ENCODE data around the gene COA1. TPM values are rescaled to one million over a fixed set of nuclear protein-coding genes. Genes with fewer than 3 reads are reported as not detected.

COA1 gene
- total RNA-seq, 1 experiment from 2014 or later: 151 TPM

DNA sequence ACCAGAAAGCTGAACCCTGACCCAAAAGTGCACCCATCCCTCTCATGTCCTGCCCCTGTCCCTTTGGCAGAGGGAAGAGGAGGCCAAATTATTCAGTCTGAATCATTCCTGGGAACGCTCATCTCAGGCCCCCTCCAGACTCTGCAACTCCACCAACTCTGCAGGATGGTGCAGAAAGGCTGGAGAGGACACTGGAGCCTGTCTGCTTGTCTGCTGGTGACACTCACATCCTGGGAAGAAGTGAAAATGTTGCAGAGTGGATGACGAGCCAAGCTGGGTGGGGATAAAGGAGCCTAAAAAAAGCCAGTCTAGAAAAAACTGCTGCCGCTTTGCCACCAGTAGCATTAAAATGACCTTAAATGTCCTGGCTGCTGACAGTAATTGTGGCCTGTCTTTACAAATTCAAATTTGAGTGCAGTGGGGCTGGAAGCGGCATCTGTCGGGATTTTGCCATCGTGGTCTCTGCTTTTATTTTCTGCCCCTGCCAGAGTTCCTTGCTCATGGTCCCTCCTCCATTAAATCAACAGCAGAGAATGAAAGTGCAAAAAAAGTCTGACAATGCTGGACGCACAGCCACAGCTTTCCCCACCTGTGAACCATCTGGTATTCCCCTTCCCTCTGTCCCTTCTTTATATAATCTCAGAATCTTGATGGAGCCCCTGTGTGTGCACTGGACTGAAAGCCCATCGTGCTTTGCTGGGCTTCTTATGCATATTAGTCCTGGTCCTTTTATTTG is 82.6 kb downstream of the COA1 start:
- POLR2A ChIA-PET (ENCODE audit: unreplicated experiment): no interaction called here
- no TSS peak for BruUV-seq (replicated peaks)
- Histone ChIP-seq H3K36me3 (ENCODE audit: low read depth) (peaks cover 57% of the 10 kb centered on the region), H4K20me1 (ENCODE audit: insufficient read depth) (no peaks in the 10 kb centered on the region), H3K27me3 (ENCODE audit: insufficient read depth, low read depth) (no peaks in the 10 kb centered on the region), H3K4me2 (peak overlapping the region; percentile 66), H3K4me3 (peak overlapping the region; percentile 12; the same call in 1 of the 2 replicates), H2AFZ (no peak overlapping the region), H3K4me1 (replicated peaks; ENCODE audit: insufficient read depth) (peaks cover 64% of the 10 kb centered on the region), H3K27ac (peak overlapping the region; percentile 98), H3F3A (ENCODE audit: insufficient read depth, low read depth) (peaks cover 50% of the 10 kb centered on the region), H3K79me2 (ENCODE audit: low read depth) (peaks cover 61% of the 10 kb centered on the region), H3K9me3 (ENCODE audit: insufficient read depth, low read depth) (no peaks in the 10 kb centered on the region), H3K9me2 (ENCODE audit: insufficient read depth) (no peaks in the 10 kb centered on the region)
- TF ChIP-seq, protein P1, sequence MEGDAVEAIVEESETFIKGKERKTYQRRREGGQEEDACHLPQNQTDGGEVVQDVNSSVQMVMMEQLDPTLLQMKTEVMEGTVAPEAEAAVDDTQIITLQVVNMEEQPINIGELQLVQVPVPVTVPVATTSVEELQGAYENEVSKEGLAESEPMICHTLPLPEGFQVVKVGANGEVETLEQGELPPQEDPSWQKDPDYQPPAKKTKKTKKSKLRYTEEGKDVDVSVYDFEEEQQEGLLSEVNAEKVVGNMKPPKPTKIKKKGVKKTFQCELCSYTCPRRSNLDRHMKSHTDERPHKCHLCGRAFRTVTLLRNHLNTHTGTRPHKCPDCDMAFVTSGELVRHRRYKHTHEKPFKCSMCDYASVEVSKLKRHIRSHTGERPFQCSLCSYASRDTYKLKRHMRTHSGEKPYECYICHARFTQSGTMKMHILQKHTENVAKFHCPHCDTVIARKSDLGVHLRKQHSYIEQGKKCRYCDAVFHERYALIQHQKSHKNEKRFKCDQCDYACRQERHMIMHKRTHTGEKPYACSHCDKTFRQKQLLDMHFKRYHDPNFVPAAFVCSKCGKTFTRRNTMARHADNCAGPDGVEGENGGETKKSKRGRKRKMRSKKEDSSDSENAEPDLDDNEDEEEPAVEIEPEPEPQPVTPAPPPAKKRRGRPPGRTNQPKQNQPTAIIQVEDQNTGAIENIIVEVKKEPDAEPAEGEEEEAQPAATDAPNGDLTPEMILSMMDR (conservative IDR thresholded peaks at IDR 0.05): no peak
- no peak for TF ChIP-seq EZH2 (IDR thresholded peaks at IDR 0.05; ENCODE audit: low read depth)
- CTCF ChIA-PET: no interaction called here
- intact Hi-C loops (cut with micrococcal nuclease; ENCODE audit: unreplicated experiment): loop anchor here (5.0 kb wide), 2 partner anchors 56 to 191 kb away; no protein-coding TSS in a partner anchor
- DNase-seq: no peak

DNA sequence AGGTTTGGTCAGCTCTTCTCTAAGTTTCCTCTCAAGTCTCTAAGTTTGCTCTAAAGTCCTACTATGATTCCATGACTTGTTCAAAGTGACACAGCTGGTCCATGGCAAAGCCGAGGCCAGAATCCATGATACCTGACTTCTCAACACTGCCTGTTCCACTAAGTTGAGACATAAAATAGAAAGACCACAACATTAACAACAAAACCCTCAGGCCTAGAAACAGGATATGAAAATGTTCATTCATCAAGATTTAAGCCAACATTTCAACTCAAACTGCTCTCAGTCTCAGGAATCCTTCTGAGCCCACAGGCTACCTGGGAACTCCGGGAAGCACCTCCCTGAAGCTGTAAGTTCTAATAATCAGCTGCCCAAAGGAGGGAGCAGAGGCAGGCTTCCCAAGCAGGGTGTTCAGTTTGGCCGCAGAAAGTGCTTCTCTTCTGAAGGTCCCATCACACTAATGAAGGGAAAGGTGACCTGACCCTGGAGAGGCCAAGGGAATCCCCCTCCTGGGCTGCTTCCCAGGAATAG is 83.6 kb downstream of the COA1 start:
- DNase-seq: no peak
- Histone ChIP-seq H3K4me2 (peak overlapping the region; percentile 66), H3K27me3 (ENCODE audit: insufficient read depth, low read depth) (no peaks in the 10 kb centered on the region), H3K4me3 (peak overlapping the region; percentile 1; the same call in 1 of the 2 replicates), H3K9me2 (ENCODE audit: insufficient read depth) (no peaks in the 10 kb centered on the region), H4K20me1 (ENCODE audit: insufficient read depth) (no peaks in the 10 kb centered on the region), H3K79me2 (ENCODE audit: low read depth) (peaks cover 51% of the 10 kb centered on the region), H3K27ac (peak overlapping the region; percentile 98), H2AFZ (no peak overlapping the region), H3F3A (ENCODE audit: insufficient read depth, low read depth) (peaks cover 46% of the 10 kb centered on the region), H3K9me3 (ENCODE audit: insufficient read depth, low read depth) (no peaks in the 10 kb centered on the region), H3K4me1 (replicated peaks; ENCODE audit: insufficient read depth) (peaks cover 54% of the 10 kb centered on the region), H3K36me3 (ENCODE audit: low read depth) (peaks cover 59% of the 10 kb centered on the region)
- TF ChIP-seq, protein P1 (conservative IDR thresholded peaks at IDR 0.05): no peak
- no peak for TF ChIP-seq EZH2 (IDR thresholded peaks at IDR 0.05; ENCODE audit: low read depth)
- intact Hi-C loops (cut with micrococcal nuclease; ENCODE audit: unreplicated experiment): loop anchor here (5.0 kb wide), 2 partner anchors 57 to 192 kb away; no protein-coding TSS in a partner anchor
- CTCF ChIA-PET: no interaction called here
- no TSS peak for BruUV-seq (replicated peaks)
- POLR2A ChIA-PET (ENCODE audit: unreplicated experiment): interaction anchor here (0.5 kb wide), 2 partner anchors 46 to 73 kb away, joined by 3 to 4 read pairs; no protein-coding TSS in a partner anchor

DNA sequence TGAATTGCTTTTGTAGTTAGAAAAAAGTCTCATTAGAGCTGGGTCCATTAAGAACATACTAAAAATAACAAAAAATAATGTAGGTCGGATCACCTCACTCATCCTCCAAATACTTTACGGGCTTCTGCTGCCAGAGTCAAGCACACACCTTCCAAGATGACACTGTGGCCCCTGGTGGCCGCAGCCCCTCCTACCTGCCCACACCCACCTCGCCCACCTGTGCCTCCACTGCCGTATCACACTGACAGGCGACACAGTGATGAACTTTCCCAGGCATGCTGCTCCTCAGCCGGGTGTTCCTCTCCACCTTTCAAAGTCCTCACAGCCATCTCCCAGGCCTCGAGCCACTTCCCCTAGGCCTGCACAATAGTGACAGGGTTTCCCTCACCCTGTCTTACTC is 85.5 kb downstream of the COA1 start:
- Histone ChIP-seq H3K4me1 (replicated peaks; ENCODE audit: insufficient read depth) (peaks cover 35% of the 10 kb centered on the region), H4K20me1 (ENCODE audit: insufficient read depth) (no peaks in the 10 kb centered on the region), H3K9me3 (ENCODE audit: insufficient read depth, low read depth) (no peaks in the 10 kb centered on the region), H3K9me2 (ENCODE audit: insufficient read depth) (no peaks in the 10 kb centered on the region), H3K27ac (no peak overlapping the region), H3K79me2 (ENCODE audit: low read depth) (peaks cover 50% of the 10 kb centered on the region), H3K27me3 (ENCODE audit: insufficient read depth, low read depth) (no peaks in the 10 kb centered on the region), H2AFZ (no peak overlapping the region), H3K36me3 (ENCODE audit: low read depth) (peaks cover 77% of the 10 kb centered on the region), H3K4me2 (no peak overlapping the region), H3K4me3 (no peak overlapping the region), H3F3A (ENCODE audit: insufficient read depth, low read depth) (peaks cover 27% of the 10 kb centered on the region)
- no TSS peak for BruUV-seq (replicated peaks)
- ChIA-PET POLR2A (ENCODE audit: unreplicated experiment) (no interaction called here), CTCF (no interaction called here)
- TF ChIP-seq, protein P1 (conservative IDR thresholded peaks at IDR 0.05): no peak
- TF ChIP-seq EZH2 (IDR thresholded peaks at IDR 0.05; ENCODE audit: low read depth): no peak
- intact Hi-C loops (cut with micrococcal nuclease; ENCODE audit: unreplicated experiment): no loop called here
- no peak for DNase-seq
